HEK293 (cell line): Measurements from ENCODE around the gene IMMP2L.

ENCODE experiments used
- CTCF ChIA-PET: fragments of 350-600 bp; formaldehyde crosslinking; extraction: SDS; loops from one replicate; lab custom pipeline; 2021; ENCODE audit warnings: antibody characterized with exemption; lab: Yijun Ruan, JAX
- POLR2A ChIA-PET: fragments of 300-600 bp; formaldehyde crosslinking; extraction: SDS; loops from one replicate; lab custom pipeline; 2020; ENCODE audit warnings: antibody characterized with exemption, inconsistent platforms; lab: Yijun Ruan, JAX
- H3K27ac ChIP-seq: fragments of 200-500 bp; sonication (Bioruptor generic); 2 replicates; pipeline ENCODE4 v1.5.1; 2014; ENCODE audit warnings: low read depth, low read length, control low read depth, inconsistent platforms; ENCODE audit errors: extremely low read depth
- H3K36me3 ChIP-seq, 2 experiments: fragments of 200-500 bp in 1 of 2; sonication (Bioruptor generic) in 1 of 2; 1 replicate in 1 of 2; 2 replicates in 1 of 2; pipeline ENCODE4 v1.5.1; 2014 to 2017; ENCODE audit warnings: inconsistent platforms in 2 of 2, low read length in 2 of 2; ENCODE audit not compliant: control insufficient read depth in 2 of 2, insufficient read depth in 1 of 2
- H3K4me1 ChIP-seq: fragments of 200-500 bp; sonication (Bioruptor generic); 2 replicates; pipeline ENCODE4 v1.5.1; 2014; ENCODE audit warnings: mild to moderate bottlenecking, low read length, inconsistent platforms; ENCODE audit not compliant: control insufficient read depth, insufficient read depth
- H3K4me3 ChIP-seq: 2 replicates; pipeline ENCODE4 v1.5.1; 2011; ENCODE audit warnings: low read depth, mild to moderate bottlenecking, control low read depth, low read length, moderate library complexity
- H3K9me3 ChIP-seq: fragments of 200-500 bp; sonication (Bioruptor generic); 2 replicates; pipeline ENCODE4 v1.5.1; 2014; ENCODE audit warnings: low read depth, low read length, inconsistent platforms; ENCODE audit not compliant: control insufficient read depth, insufficient read depth
- HOXC10 ChIP-seq: sonication (generic); formaldehyde crosslinking; IDR thresholded peaks from 2 replicates; pipeline ENCODE4 v1.8.1; 2023; ENCODE audit warnings: mild to moderate bottlenecking, missing genetic modification reagents
- KLF8 ChIP-seq: fragments of 450-650 bp; formaldehyde crosslinking; IDR thresholded peaks from 2 replicates; pipeline ENCODE4 v1.5.1; 2016; ENCODE audit warnings: missing biosample characterization, missing genetic modification characterization
- MYNN ChIP-seq: fragments of 450-650 bp; formaldehyde crosslinking; IDR thresholded peaks from 2 replicates; pipeline ENCODE4 v1.5.1; 2016; ENCODE audit warnings: missing biosample characterization, missing genetic modification characterization, borderline replicate concordance
- OSR2 ChIP-seq: fragments of 450-650 bp; formaldehyde crosslinking; IDR thresholded peaks from 2 replicates; pipeline ENCODE4 v1.5.1; 2016; ENCODE audit warnings: missing biosample characterization, missing genetic modification characterization
- RBAK ChIP-seq: fragments of 450-650 bp; formaldehyde crosslinking; IDR thresholded peaks from 2 replicates; pipeline ENCODE4 v1.5.1; 2016; ENCODE audit warnings: missing biosample characterization, missing genetic modification characterization
- SP7 ChIP-seq: fragments of 450-650 bp; formaldehyde crosslinking; IDR thresholded peaks from 2 replicates; pipeline ENCODE4 v1.5.1; 2016; ENCODE audit warnings: missing biosample characterization, missing genetic modification characterization
- TCF7L2 ChIP-seq: IDR thresholded peaks from 2 replicates; pipeline ENCODE4 v1.6.1; 2011; ENCODE audit warnings: low read depth, mild to moderate bottlenecking, inconsistent platforms, low read length, moderate library complexity, borderline replicate concordance
- ZBTB1 ChIP-seq: fragments of 450-650 bp; formaldehyde crosslinking; IDR thresholded peaks from 2 replicates; pipeline ENCODE4 v1.5.1; 2016; ENCODE audit warnings: missing biosample characterization, missing genetic modification characterization
- ZBTB7A ChIP-seq: fragments of 450-650 bp; formaldehyde crosslinking; IDR thresholded peaks from 2 replicates; pipeline ENCODE4 v1.5.1; 2016; ENCODE audit warnings: low read depth, missing biosample characterization, missing genetic modification characterization
- ZFP3 ChIP-seq: fragments of 450-650 bp; formaldehyde crosslinking; IDR thresholded peaks from 2 replicates; pipeline ENCODE4 v1.5.1; 2016; ENCODE audit warnings: low read depth, missing biosample characterization, missing genetic modification characterization
- ZFP69B ChIP-seq: fragments of 450-650 bp; formaldehyde crosslinking; IDR thresholded peaks from 2 replicates; pipeline ENCODE4 v1.5.1; 2016; ENCODE audit warnings: missing biosample characterization, missing genetic modification characterization
- ZNF175 ChIP-seq: fragments of 450-650 bp; formaldehyde crosslinking; IDR thresholded peaks from 2 replicates; pipeline ENCODE4 v1.5.1; 2016; ENCODE audit warnings: missing biosample characterization, missing genetic modification characterization
- ZNF202 ChIP-seq: fragments of 450-650 bp; formaldehyde crosslinking; IDR thresholded peaks from 2 replicates; pipeline ENCODE4 v1.5.1; 2016; ENCODE audit warnings: missing biosample characterization, missing genetic modification characterization, borderline replicate concordance
- ZNF239 ChIP-seq: fragments of 450-650 bp; formaldehyde crosslinking; IDR thresholded peaks from 2 replicates; pipeline ENCODE4 v1.5.1; 2016; ENCODE audit warnings: missing biosample characterization, missing genetic modification characterization
- ZNF248 ChIP-seq: fragments of 450-650 bp; formaldehyde crosslinking; IDR thresholded peaks from 2 replicates; pipeline ENCODE4 v1.5.1; 2017; ENCODE audit warnings: missing biosample characterization, missing genetic modification characterization
- ZNF266 ChIP-seq: fragments of 450-650 bp; formaldehyde crosslinking; IDR thresholded peaks from 2 replicates; pipeline ENCODE4 v1.5.1; 2016; ENCODE audit warnings: missing biosample characterization, missing genetic modification characterization, low read depth
- ZNF292 ChIP-seq: fragments of 450-650 bp; formaldehyde crosslinking; IDR thresholded peaks from 2 replicates; pipeline ENCODE4 v1.5.1; 2016; ENCODE audit warnings: low read depth, missing biosample characterization, missing genetic modification characterization, borderline replicate concordance
- ZNF560 ChIP-seq: fragments of 450-650 bp; formaldehyde crosslinking; IDR thresholded peaks from 2 replicates; pipeline ENCODE4 v1.5.1; 2017; ENCODE audit warnings: missing biosample characterization, missing genetic modification characterization, borderline replicate concordance
- ZNF629 ChIP-seq: fragments of 450-650 bp; formaldehyde crosslinking; IDR thresholded peaks from 2 replicates; pipeline ENCODE4 v1.5.1; 2017; ENCODE audit warnings: missing biosample characterization, missing genetic modification characterization
- ZNF660 ChIP-seq: fragments of 450-650 bp; IDR thresholded peaks from 2 replicates; pipeline ENCODE4 v1.5.1; 2018; ENCODE audit warnings: missing biosample characterization, mild to moderate bottlenecking, missing genetic modification characterization
- ZNF670 ChIP-seq: fragments of 450-650 bp; formaldehyde crosslinking; IDR thresholded peaks from 2 replicates; pipeline ENCODE4 v1.5.1; 2016; ENCODE audit warnings: missing biosample characterization, missing genetic modification characterization, low read depth
- ZNF701 ChIP-seq: fragments of 450-650 bp; formaldehyde crosslinking; IDR thresholded peaks from 2 replicates; pipeline ENCODE4 v1.5.1; 2016; ENCODE audit warnings: missing biosample characterization, missing genetic modification characterization
- ZSCAN23 ChIP-seq: fragments of 450-650 bp; formaldehyde crosslinking; IDR thresholded peaks from 2 replicates; pipeline ENCODE4 v1.5.1; 2016; ENCODE audit warnings: missing biosample characterization, missing genetic modification characterization
- ZSCAN30 ChIP-seq: fragments of 450-650 bp; IDR thresholded peaks from 2 replicates; pipeline ENCODE4 v1.5.1; 2018; ENCODE audit warnings: missing biosample characterization, mild to moderate bottlenecking, missing genetic modification characterization, moderate library complexity
- TF ChIP-seq, protein P1 (sequence below): fragments of 450-650 bp; formaldehyde crosslinking; optimal IDR thresholded peaks from 2 replicates; pipeline ENCODE3; 2016; ENCODE audit warnings: missing biosample characterization, mild to moderate bottlenecking, missing genetic modification characterization
- TF ChIP-seq, protein P2 (sequence below): fragments of 450-650 bp; formaldehyde crosslinking; IDR thresholded peaks from 2 replicates; pipeline ENCODE4 v1.5.1; 2016; ENCODE audit warnings: missing biosample characterization, missing genetic modification characterization

Gene IMMP2L

DNA sequence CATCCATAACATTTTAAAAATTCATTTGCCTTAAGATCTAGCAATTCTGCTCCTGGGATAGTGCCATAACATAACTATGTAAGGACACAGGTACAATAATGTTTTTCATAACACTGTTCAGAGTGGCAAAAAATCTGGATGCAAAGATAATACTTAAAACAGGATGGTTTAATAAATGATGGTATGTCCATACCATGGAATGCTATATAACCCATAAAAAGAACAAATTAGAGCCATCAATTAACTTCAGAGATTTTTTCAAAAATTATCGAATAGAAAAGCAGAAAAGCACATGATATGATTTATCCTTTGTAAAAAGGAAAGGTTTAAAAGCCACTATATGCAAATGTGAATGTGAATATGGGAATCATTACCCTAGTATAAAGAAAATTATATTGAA, 664.8 kb downstream of the IMMP2L start:
- no peak for TF ChIP-seq ZNF202 (tag by site-specific recombination)
- TF ChIP-seq ZFP69B (tag by site-specific recombination): no peak
- no peak for TF ChIP-seq ZNF670
- no peak for TF ChIP-seq OSR2 (tag by site-specific recombination)
- TF ChIP-seq ZNF560: no peak
- TF ChIP-seq ZNF175 (tag by site-specific recombination): no peak
- TF ChIP-seq TCF7L2: no peak
- TF ChIP-seq ZNF266: no peak
- TF ChIP-seq ZBTB7A (tag by site-specific recombination): no peak
- no peak for TF ChIP-seq HOXC10
- TF ChIP-seq ZNF660 (tag by site-specific recombination): no peak
- no peak for TF ChIP-seq RBAK (tag by site-specific recombination)
- no peak for TF ChIP-seq ZNF629 (tag by site-specific recombination)
- POLR2A ChIA-PET: no interaction called here

DNA sequence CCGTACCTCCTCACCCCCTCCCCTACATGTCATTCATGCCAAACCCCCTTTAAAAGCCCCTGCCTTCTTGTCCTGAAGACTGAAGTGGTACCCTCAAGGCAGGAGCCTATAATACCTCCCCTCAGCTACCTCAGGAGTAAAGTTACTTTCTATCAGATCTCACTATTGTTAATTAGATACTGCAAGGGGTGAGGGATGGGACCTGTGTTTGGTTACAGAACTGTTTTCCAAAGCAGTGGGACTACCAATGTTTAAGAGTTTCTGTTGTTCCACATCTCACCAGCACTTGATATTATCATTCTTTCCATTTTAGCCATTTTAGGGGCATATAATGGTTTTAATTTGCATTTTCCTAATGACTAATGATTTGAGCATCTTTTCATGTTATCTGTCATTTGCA, 668.2 kb downstream of the IMMP2L start:
- TF ChIP-seq MYNN (no peak), ZFP3 (no peak), ZSCAN23 (no peak), ZNF248 (tag by site-specific recombination) (no peak), ZSCAN30 (tag by site-specific recombination) (no peak), ZNF292 (tag by site-specific recombination) (no peak), KLF8 (tag by site-specific recombination) (no peak), ZBTB1 (tag by site-specific recombination) (no peak), ZNF239 (tag by site-specific recombination) (no peak), ZNF560 (no peak), RBAK (tag by site-specific recombination) (no peak), ZNF701 (tag by site-specific recombination) (no peak), ZNF670 (no peak), SP7 (tag by site-specific recombination) (no peak), ZNF266 (no peak)
- TF ChIP-seq, protein P1, sequence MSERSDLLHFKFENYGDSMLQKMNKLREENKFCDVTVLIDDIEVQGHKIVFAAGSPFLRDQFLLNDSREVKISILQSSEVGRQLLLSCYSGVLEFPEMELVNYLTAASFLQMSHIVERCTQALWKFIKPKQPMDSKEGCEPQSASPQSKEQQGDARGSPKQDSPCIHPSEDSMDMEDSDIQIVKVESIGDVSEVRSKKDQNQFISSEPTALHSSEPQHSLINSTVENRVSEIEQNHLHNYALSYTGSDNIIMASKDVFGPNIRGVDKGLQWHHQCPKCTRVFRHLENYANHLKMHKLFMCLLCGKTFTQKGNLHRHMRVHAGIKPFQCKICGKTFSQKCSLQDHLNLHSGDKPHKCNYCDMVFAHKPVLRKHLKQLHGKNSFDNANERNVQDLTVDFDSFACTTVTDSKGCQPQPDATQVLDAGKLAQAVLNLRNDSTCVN (tag by site-specific recombination): no peak
- TF ChIP-seq, protein P2, sequence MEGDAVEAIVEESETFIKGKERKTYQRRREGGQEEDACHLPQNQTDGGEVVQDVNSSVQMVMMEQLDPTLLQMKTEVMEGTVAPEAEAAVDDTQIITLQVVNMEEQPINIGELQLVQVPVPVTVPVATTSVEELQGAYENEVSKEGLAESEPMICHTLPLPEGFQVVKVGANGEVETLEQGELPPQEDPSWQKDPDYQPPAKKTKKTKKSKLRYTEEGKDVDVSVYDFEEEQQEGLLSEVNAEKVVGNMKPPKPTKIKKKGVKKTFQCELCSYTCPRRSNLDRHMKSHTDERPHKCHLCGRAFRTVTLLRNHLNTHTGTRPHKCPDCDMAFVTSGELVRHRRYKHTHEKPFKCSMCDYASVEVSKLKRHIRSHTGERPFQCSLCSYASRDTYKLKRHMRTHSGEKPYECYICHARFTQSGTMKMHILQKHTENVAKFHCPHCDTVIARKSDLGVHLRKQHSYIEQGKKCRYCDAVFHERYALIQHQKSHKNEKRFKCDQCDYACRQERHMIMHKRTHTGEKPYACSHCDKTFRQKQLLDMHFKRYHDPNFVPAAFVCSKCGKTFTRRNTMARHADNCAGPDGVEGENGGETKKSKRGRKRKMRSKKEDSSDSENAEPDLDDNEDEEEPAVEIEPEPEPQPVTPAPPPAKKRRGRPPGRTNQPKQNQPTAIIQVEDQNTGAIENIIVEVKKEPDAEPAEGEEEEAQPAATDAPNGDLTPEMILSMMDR (tag by site-specific recombination): no peak
- TF ChIP-seq, all 188 proteins: peak for 0
- no peaks in the 10 kb centered on the region for H3K4me1 ChIP-seq
- no peaks in the 10 kb centered on the region for H3K36me3 ChIP-seq
- ChIA-PET POLR2A (no interaction called here), CTCF (no interaction called here)
- no peak overlapping the region for H3K27ac ChIP-seq
- no peaks in the 10 kb centered on the region for H3K9me3 ChIP-seq
- H3K4me3 ChIP-seq: no peak overlapping the region

More for the DNA sequence above, 664.8 kb downstream of the IMMP2L start:
- H3K4me3 ChIP-seq: no peak overlapping the region
- no peaks in the 10 kb centered on the region for H3K9me3 ChIP-seq
- H3K36me3 ChIP-seq: no peaks in the 10 kb centered on the region
- CTCF ChIA-PET: no interaction called here
- H3K27ac ChIP-seq: no peak overlapping the region
- no peaks in the 10 kb centered on the region for H3K4me1 ChIP-seq
